ENCODE results near the gene OR52E4.

DNA sequence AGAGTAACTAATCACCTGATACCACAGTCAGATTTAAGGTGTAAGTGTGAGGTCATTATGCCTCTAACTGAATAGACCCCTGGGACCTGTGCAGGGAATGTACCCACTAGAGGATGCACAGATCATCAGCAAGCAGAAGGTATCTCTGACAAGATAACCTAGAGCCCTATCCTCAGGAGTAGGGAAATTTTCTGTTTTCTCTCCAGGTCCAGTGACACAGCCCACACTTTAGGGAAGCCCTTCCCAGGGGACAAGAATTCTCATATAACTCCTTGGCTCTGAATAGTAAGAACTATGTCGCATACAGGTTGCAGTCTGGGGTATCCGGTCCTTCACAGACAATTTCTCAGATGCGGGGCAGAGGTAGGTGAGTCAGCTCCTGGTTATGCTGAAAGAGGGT is 12.5 kb downstream of the OR52E4 start, which contains the start of gene OR52E5:
- TF ChIP-seq TSHZ2 (CRISPR knock-in tag; IDR thresholded peaks at IDR 0.05) (no peak), ZFP30 (CRISPR knock-in tag; IDR thresholded peaks at IDR 0.05) (no peak), ZC3H10 (CRISPR knock-in tag; IDR thresholded peaks at IDR 0.05) (no peak)

Measured in SK-N-SH treated with all-trans-retinoic acid at 6 μM for 48 hours (cell line).